HG02840 (cell line): ENCODE data around the gene SLC22A17.

ENCODE experiments used
- ATAC-seq: cut with Tn5 transposase; IDR thresholded peaks from one replicate; pipeline ENCODE4 v1.9.1; 2021; ENCODE audit warnings: mild to moderate bottlenecking, moderate library complexity, moderate number of reproducible peaks; ENCODE audit not compliant: unreplicated experiment, low FRiP score

SLC22A17 gene

GRCh38 chr14:23319746-23320583, 32.7 kb downstream of the SLC22A17 start:
- no peak for ATAC-seq

- no peak for ATAC-seq
Measured at GRCh38 chr14:23316300-23316699, 36.4 kb downstream of the SLC22A17 start.

GRCh38 chr14:23310546-23310945, 42.1 kb downstream of the SLC22A17 start:
- ATAC-seq: no peak

- no peak for ATAC-seq
Measured at GRCh38 chr14:23308721-23309445, 43.8 kb downstream of the SLC22A17 start.

GRCh38 chr14:23307687-23308644, 44.7 kb downstream of the SLC22A17 start:
- no peak for ATAC-seq

- no peak for ATAC-seq
Measured at GRCh38 chr14:23307146-23307530, 45.5 kb downstream of the SLC22A17 start.

- no peak for ATAC-seq
Measured at GRCh38 chr14:23306412-23307145, 46.1 kb downstream of the SLC22A17 start, which contains the start of gene BCL2L2. Gene BCL2L2 (plus strand): TSS chr14:23306833. CDS start chr14:23307768, 935 bp downstream.

- ATAC-seq: peak; percentile 29
Measured at GRCh38 chr14:23302290-23303225, 50.1 kb downstream of the SLC22A17 start, which contains the start of gene PPP1R3E. Gene PPP1R3E (minus strand): TSS chr14:23302859. CDS start chr14:23302576, 283 bp downstream.

- ATAC-seq: peak; percentile 21
Measured at GRCh38 chr14:23301969-23302289, 50.8 kb downstream of the SLC22A17 start.

- ATAC-seq: peak; percentile 83
Measured at GRCh38 chr14:23301288-23301968, 51.3 kb downstream of the SLC22A17 start.

- ATAC-seq: no peak
Measured at GRCh38 chr14:23300687-23301223, 51.9 kb downstream of the SLC22A17 start.

GRCh38 chr14:23299986-23300686, 52.6 kb downstream of the SLC22A17 start:
- ATAC-seq: no peak

- ATAC-seq: no peak
Measured at GRCh38 chr14:23299211-23299957, 53.3 kb downstream of the SLC22A17 start.

GRCh38 chr14:23297611-23298277, 54.9 kb downstream of the SLC22A17 start:
- ATAC-seq: no peak

- no peak for ATAC-seq
Measured at GRCh38 chr14:23297096-23297495, 55.6 kb downstream of the SLC22A17 start.
